CD14-positive monocyte (primary cell): ENCODE results near the gene INPP4B. TPM values are rescaled to one million over a fixed set of nuclear protein-coding genes. Genes with fewer than 3 reads are reported as not detected.
"Not testable (repeated sequence)": the region's sequence is repeated elsewhere in the genome, so short reads cannot be mapped to it uniquely, and the experiment has no call there.

Source experiments
- DNase-seq, 3 donors: peaks; one replicate each; pipeline ENCODE4 v3.0.0-alpha.2; 2011 to 2022
- H2AFZ ChIP-seq: 2 replicates; pipeline ENCODE4 v1.6.0; 2012; ENCODE audit warnings: mild to moderate bottlenecking, low read depth, low read length, inconsistent platforms; ENCODE audit not compliant: insufficient read depth, poor library complexity, severe bottlenecking
- H3K27ac ChIP-seq, 2 donors: 1 replicate in 1 of 2; 2 replicates in 1 of 2; pipeline ENCODE4 v1.5.1; 2012 to 2013; ENCODE audit warnings: low read length in 2 of 2, control low read depth in 1 of 2, inconsistent platforms in 1 of 2, low read depth in 1 of 2, mild to moderate bottlenecking in 1 of 2
- H3K27me3 ChIP-seq, 2 donors: one replicate each; pipeline versions ENCODE4 v1.6.0 to v1.6.1; 2011 to 2013; ENCODE audit warnings: low read length in 2 of 2; ENCODE audit not compliant: control insufficient read depth in 2 of 2, insufficient read depth in 2 of 2
- H3K36me3 ChIP-seq, 2 donors: replicated peaks in 1 of 2; 1 replicate in 1 of 2; 2 replicates in 1 of 2; pipeline versions ENCODE4 v1.5.1 to v1.6.1; 2012 to 2013; ENCODE audit warnings: low read length in 2 of 2, control low read depth in 1 of 2, inconsistent platforms in 1 of 2, mild to moderate bottlenecking in 1 of 2; ENCODE audit not compliant: insufficient read depth in 2 of 2, control insufficient read depth in 1 of 2
- H3K4me1 ChIP-seq, 2 donors: 1 replicate in 1 of 2; 2 replicates in 1 of 2; pipeline versions ENCODE4 v1.5.1 to v1.6.1; 2012 to 2013; ENCODE audit warnings: low read length in 2 of 2, control low read depth in 1 of 2, inconsistent platforms in 1 of 2, mild to moderate bottlenecking in 1 of 2, moderate library complexity in 1 of 2; ENCODE audit not compliant: insufficient read depth in 2 of 2, control insufficient read depth in 1 of 2
- H3K4me2 ChIP-seq: replicated peaks from 2 replicates; pipeline ENCODE3; 2012; ENCODE audit warnings: low read length, moderate library complexity, mild to moderate bottlenecking; ENCODE audit not compliant: poor library complexity, severe bottlenecking; ENCODE audit errors: extremely low read depth
- H3K4me3 ChIP-seq, 3 experiments: fragments of 200-600 bp in 1 of 3; sonication (generic) in 1 of 3; replicated peaks in 1 of 3; 1 replicate in 2 of 3; 2 replicates in 1 of 3; pipeline ENCODE4 v1.5.1; 2011 to 2013; ENCODE audit warnings: low read length in 3 of 3, mild to moderate bottlenecking in 3 of 3, control low read depth in 2 of 3, low read depth in 2 of 3, inconsistent platforms in 1 of 3, moderate library complexity in 1 of 3
- H3K79me2 ChIP-seq: 2 replicates; pipeline ENCODE4 v1.6.0; 2012; ENCODE audit warnings: mild to moderate bottlenecking, control low read depth, inconsistent platforms, low read length, moderate library complexity; ENCODE audit not compliant: insufficient read depth
- H3K9ac ChIP-seq: 2 replicates; pipeline ENCODE4 v1.6.0; 2017; ENCODE audit warnings: low read length, mild to moderate bottlenecking; ENCODE audit not compliant: insufficient read depth, poor library complexity, severe bottlenecking
- H3K9me3 ChIP-seq, 2 donors: replicated peaks in 1 of 2; 1 replicate in 1 of 2; 2 replicates in 1 of 2; pipeline versions ENCODE4 v1.5.1 to v1.6.1; 2012 to 2013; ENCODE audit warnings: low read length in 2 of 2, control low read depth in 1 of 2; ENCODE audit not compliant: control insufficient read depth in 1 of 2, insufficient read depth in 1 of 2
- H4K20me1 ChIP-seq: 2 replicates; pipeline ENCODE4 v1.6.0; 2012; ENCODE audit warnings: mild to moderate bottlenecking, low read length, control low read depth, moderate library complexity; ENCODE audit not compliant: insufficient read depth
- H3K27ac Mint-ChIP-seq, 7 donors: one replicate each; pipeline ENCODE4 v1.8.0; 2020; ENCODE audit warnings: mild to moderate bottlenecking in 7 of 7, mixed read lengths in 7 of 7, moderate library complexity in 6 of 7, inconsistent platforms in 2 of 7
- H3K27me3 Mint-ChIP-seq, 3 donors: one replicate each; pipeline ENCODE4 v1.8.0; 2021 to 2022; ENCODE audit warnings: low read depth in 3 of 3, mild to moderate bottlenecking in 3 of 3, mixed read lengths in 3 of 3, moderate library complexity in 3 of 3, inconsistent platforms in 1 of 3
- H3K36me3 Mint-ChIP-seq, 2 donors: one replicate each; pipeline ENCODE4 v1.8.0; 2020; ENCODE audit warnings: mixed read lengths in 2 of 2, inconsistent platforms in 1 of 2, mild to moderate bottlenecking in 1 of 2
- H3K4me1 Mint-ChIP-seq: one replicate; pipeline ENCODE4 v1.8.0; 2020; ENCODE audit warnings: mild to moderate bottlenecking, mixed read lengths
- H3K4me3 Mint-ChIP-seq, 2 donors: one replicate each; pipeline ENCODE4 v1.8.0; 2020; ENCODE audit warnings: mild to moderate bottlenecking in 2 of 2, mixed read lengths in 2 of 2, moderate library complexity in 1 of 2
- H3K9me3 Mint-ChIP-seq, 7 donors: one replicate each; pipeline ENCODE4 v1.8.0; 2020 to 2022; ENCODE audit warnings: mixed read lengths in 7 of 7, mild to moderate bottlenecking in 6 of 7, moderate library complexity in 6 of 7, inconsistent platforms in 2 of 7
- WGBS: methylation state at CpG from one replicate; pipeline ENCODE4 v1.1.5; 2013; ENCODE audit warnings: missing lambda C conversion rate; ENCODE audit not compliant: insufficient coverage; 5-methylcytosine and 5-hydroxymethylcytosine counted together
- intact Hi-C, 2 donors: fragments of 100-400 bp; cut with micrococcal nuclease; formaldehyde crosslinking; loops; one replicate each; pipeline versions ENCODE4 v1.15.0 to v1.15.1; 2023
- polyA plus RNA-seq, 3 donors: library from polyadenylated mRNA; depleted of rRNA in 1 of 3; unstranded in 2 of 3; stranded (reverse) in 1 of 3; fragments of 300-500 nt in 2 of 3; fragments of >200 nt in 1 of 3; fragmentation: Illumina TruSeq in 2 of 3; gene quantifications; 1 replicate in 2 of 3; 2 replicates in 1 of 3; pipeline ENCODE4 v1.2.3, GENCODE V29; 2012 to 2021
- TF ChIP-seq, protein P1 (sequence below): fragments of 200-600 bp; IDR thresholded peaks from one replicate; pipeline ENCODE4 v1.8.0; 2022; ENCODE audit warnings: antibody characterized with exemption, mild to moderate bottlenecking

INPP4B gene
- polyA plus RNA-seq, 3 donors, result 0.13 to 0.38 (median 0.22) TPM

DNA sequence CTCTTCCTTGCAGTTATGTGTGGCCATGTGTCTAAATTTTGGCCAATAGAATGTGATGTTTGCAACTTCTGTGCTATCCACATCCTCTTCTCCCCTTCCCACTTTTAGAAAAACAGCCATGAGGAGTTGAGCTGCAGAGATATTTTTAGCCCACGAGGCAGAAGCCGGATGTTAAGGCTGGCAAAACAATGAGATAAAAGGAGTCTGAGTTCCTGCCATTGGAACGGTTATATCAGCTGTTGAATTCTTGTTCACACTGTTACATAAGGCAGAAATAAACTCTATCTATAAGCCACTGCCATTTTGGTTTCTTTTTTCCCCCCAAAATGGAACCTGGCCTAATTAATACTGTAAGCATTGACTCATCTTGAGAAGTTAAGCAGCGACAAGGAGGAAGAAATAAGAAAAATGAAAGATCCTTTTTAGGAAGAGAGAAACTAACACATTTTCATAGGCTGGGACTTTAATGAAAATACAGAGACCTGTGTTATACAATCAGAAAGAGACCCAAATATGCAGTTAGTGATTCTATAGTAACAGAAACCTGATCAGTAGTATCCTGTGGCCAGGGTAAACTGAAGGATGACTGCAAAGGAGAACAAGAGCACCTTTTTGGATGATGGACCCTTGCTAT lies 200.5 kb downstream of the INPP4B start:
- H3K4me3 ChIP-seq, result no peak overlapping the region
- no peak overlapping the region for H3K4me2 ChIP-seq
- no peaks in the 10 kb centered on the region for H3K36me3 ChIP-seq
- Mint-ChIP-seq H3K4me3 (no peak overlapping the region), H3K27ac (no peak overlapping the region), H3K4me1 (no peaks in the 10 kb centered on the region), H3K9me3 (peaks cover 14 to 32% (median 25%) of the 10 kb centered on the region in 7 donors), H3K36me3 (no peaks in the 10 kb centered on the region), H3K27me3 (peaks cover 0 to 1% (median 0%) of the 10 kb centered on the region in 3 donors)
- 40% methylated on average over 1 of the region's 4 CpGs for WGBS
- H3K9me3 ChIP-seq, result peaks cover 11 to 12% of the 10 kb centered on the region in 2 donors
- no peak overlapping the region for H3K9ac ChIP-seq
- intact Hi-C loops, result no loop called here
- H3K27ac ChIP-seq, result no peak overlapping the region
- H3K27me3 ChIP-seq, result no peaks in the 10 kb centered on the region
- TF ChIP-seq, protein P1, sequence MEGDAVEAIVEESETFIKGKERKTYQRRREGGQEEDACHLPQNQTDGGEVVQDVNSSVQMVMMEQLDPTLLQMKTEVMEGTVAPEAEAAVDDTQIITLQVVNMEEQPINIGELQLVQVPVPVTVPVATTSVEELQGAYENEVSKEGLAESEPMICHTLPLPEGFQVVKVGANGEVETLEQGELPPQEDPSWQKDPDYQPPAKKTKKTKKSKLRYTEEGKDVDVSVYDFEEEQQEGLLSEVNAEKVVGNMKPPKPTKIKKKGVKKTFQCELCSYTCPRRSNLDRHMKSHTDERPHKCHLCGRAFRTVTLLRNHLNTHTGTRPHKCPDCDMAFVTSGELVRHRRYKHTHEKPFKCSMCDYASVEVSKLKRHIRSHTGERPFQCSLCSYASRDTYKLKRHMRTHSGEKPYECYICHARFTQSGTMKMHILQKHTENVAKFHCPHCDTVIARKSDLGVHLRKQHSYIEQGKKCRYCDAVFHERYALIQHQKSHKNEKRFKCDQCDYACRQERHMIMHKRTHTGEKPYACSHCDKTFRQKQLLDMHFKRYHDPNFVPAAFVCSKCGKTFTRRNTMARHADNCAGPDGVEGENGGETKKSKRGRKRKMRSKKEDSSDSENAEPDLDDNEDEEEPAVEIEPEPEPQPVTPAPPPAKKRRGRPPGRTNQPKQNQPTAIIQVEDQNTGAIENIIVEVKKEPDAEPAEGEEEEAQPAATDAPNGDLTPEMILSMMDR, result no peak
- H4K20me1 ChIP-seq, result no peaks in the 10 kb centered on the region
- H3K79me2 ChIP-seq, result no peaks in the 10 kb centered on the region
- no peak for DNase-seq
- no peak overlapping the region for H2AFZ ChIP-seq
- H3K4me1 ChIP-seq, result no peaks in the 10 kb centered on the region

- H2AFZ ChIP-seq, H3K9ac ChIP-seq, H3K79me2 ChIP-seq, H3K27me3 ChIP-seq, H4K20me1 ChIP-seq, H3K4me3 Mint-ChIP-seq, H3K4me1 Mint-ChIP-seq, H3K36me3 Mint-ChIP-seq, H3K4me2 ChIP-seq, H3K4me1 ChIP-seq, intact Hi-C loops, H3K27ac Mint-ChIP-seq, H3K27me3 Mint-ChIP-seq, H3K4me3 ChIP-seq, H3K27ac ChIP-seq, DNase-seq, H3K36me3 ChIP-seq: not testable (repeated sequence)
- WGBS, result no CpG with 5 or more reads among the region's 1 CpG
- H3K9me3 Mint-ChIP-seq, result peaks cover 10 to 25% (median 21%) of the 10 kb centered on the region in 7 donors
- H3K9me3 ChIP-seq, result peaks cover 11 to 12% of the 10 kb centered on the region in 2 donors
These were observed 201.5 kb downstream of the INPP4B start for GRCh38 chr4:142644628-142645027.
